AG04449 (cell line): ENCODE results near the gene CRYBB3.

Source experiments
- CTCF ChIA-PET: fragments of 350-600 bp; formaldehyde crosslinking; extraction: SDS; loops from one replicate; lab custom pipeline; 2021; ENCODE audit warnings: antibody characterized with exemption; lab: Yijun Ruan, JAX
- POLR2A ChIA-PET: fragments of 400-600, 350-600 bp; formaldehyde crosslinking; extraction: SDS; loops from one replicate; lab custom pipeline; 2020; ENCODE audit warnings: antibody characterized with exemption, inconsistent platforms; lab: Yijun Ruan, JAX
- DNase-seq: peaks from one replicate; pipeline ENCODE4 v3.0.0-alpha.2; 2010; ENCODE audit warnings: low read depth, low spot score
- H3K4me3 ChIP-seq: 2 replicates; pipeline ENCODE4 v1.5.1; 2011; ENCODE audit warnings: low read depth, mild to moderate bottlenecking, control low read depth, low read length
- TF ChIP-seq, protein P1 (sequence below): IDR thresholded peaks from one replicate; pipeline ENCODE4 v1.5.1; 2011; ENCODE audit warnings: mild to moderate bottlenecking, moderate library complexity, low read length, control low read depth, inconsistent platforms; ENCODE audit not compliant: insufficient read depth; ENCODE audit errors: missing control alignments

Gene CRYBB3

DNA sequence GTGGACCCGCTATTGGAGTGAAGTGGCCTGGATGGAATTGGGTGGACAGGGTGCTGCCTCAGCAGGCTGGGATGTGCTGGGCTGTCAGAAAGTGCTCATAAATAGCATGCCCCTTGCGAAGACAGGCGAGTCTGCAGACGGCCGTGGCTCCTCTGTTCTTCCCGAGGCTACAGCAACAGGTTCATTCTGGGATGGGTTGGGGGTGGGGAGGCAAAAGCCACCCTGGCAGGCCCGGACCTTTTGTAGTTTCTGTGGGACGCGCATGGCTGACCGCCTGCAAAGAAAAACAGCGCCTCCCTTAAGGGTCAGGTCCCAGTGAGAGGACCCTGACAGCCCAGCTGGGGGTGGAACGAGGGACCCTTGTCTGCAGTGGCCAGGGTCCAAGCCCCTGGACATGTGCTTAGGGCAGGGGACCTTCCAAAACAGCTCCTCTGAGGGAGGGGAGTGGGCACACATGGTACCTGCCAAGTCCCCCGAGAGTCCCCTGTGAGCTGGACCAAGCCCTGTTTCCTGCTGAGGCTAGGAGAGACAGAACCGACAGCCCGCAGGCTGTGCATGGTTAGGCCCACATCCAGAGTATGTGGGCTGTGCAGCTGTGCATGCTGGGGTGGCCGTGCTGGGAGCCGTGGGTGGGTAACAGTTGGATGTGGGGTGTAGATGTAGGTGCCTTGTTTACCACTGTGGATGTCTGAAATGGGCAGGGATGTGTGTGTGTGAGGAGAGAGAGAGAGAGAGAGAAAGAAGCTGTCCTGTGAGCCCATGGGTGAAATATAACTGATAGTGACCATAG lies at the start of gene CRYBB3:
Gene CRYBB3 (plus strand): TSS at position 128 of the 790 bp plus-strand sequence. CDS start 1,539 bp downstream, outside the sequence.
- CTCF ChIA-PET, result interaction anchor here (1.2 kb wide), 1 partner anchor 13 kb away, joined by 3 read pairs; no protein-coding TSS in a partner anchor
- POLR2A ChIA-PET, result no interaction called here
- TF ChIP-seq, protein P1, sequence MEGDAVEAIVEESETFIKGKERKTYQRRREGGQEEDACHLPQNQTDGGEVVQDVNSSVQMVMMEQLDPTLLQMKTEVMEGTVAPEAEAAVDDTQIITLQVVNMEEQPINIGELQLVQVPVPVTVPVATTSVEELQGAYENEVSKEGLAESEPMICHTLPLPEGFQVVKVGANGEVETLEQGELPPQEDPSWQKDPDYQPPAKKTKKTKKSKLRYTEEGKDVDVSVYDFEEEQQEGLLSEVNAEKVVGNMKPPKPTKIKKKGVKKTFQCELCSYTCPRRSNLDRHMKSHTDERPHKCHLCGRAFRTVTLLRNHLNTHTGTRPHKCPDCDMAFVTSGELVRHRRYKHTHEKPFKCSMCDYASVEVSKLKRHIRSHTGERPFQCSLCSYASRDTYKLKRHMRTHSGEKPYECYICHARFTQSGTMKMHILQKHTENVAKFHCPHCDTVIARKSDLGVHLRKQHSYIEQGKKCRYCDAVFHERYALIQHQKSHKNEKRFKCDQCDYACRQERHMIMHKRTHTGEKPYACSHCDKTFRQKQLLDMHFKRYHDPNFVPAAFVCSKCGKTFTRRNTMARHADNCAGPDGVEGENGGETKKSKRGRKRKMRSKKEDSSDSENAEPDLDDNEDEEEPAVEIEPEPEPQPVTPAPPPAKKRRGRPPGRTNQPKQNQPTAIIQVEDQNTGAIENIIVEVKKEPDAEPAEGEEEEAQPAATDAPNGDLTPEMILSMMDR, result no peak
- H3K4me3 ChIP-seq, result no peak within 1 kb of the TSS
- DNase-seq, result no peak

DNA sequence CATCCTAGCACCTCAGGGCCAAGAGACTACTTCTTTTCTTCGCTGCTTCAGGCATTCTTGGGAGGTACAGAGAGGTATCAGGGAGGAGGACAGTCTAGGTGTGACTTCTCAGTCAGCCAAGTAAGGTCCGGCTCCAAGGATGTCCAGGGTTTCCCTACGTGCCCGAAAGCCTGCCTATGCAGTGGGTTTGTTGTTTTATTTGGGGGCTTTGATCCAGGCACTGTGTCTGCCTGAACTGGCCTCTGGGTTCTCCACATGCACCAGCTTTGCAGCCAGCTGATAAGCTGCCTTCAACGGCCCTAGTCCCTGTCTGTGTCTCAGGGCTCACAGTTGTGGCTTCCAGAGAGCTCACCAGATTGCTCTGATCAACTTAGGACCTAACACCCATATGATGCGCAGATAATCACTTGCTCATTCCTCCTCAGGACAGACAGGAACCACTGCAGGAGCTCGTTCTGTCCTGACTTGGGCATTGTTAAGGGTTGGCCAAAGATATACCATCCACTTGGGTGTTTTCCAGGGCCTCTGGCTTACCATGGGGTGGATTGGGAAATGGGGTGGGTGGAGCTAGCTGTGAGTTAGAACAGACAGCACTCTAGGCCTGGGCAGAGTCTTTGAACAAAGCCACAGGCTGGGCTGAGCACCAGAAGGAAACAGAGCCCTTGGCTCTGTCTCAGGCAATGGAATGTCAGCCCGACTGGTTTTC lies 45.5 kb upstream of the CRYBB3 start:
- TF ChIP-seq, protein P1, result no peak
- POLR2A ChIA-PET, result no interaction called here
- CTCF ChIA-PET, result no interaction called here
- no peak overlapping the region for H3K4me3 ChIP-seq
- no peak for DNase-seq

DNA sequence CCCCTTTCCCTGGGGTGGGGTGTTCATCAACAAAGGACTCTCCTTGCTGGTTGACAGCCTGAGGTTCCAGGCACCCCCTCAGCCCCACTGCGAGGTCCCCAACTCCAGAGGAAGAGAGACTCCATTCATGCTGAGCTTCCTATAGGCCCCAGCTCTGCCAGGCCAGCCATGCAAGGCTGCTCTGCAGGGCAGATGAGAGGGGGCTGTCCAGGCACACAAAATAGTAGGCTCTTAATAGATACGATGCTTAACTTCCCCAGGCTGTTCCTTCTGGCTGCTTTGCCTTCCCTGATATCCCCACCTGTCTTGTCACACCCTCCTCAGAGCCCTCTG lies 45.0 kb upstream of the CRYBB3 start:
- POLR2A ChIA-PET, result no interaction called here
- CTCF ChIA-PET, result no interaction called here
- no peak for DNase-seq
- H3K4me3 ChIP-seq, result no peak overlapping the region
- TF ChIP-seq, protein P1, result no peak

DNA sequence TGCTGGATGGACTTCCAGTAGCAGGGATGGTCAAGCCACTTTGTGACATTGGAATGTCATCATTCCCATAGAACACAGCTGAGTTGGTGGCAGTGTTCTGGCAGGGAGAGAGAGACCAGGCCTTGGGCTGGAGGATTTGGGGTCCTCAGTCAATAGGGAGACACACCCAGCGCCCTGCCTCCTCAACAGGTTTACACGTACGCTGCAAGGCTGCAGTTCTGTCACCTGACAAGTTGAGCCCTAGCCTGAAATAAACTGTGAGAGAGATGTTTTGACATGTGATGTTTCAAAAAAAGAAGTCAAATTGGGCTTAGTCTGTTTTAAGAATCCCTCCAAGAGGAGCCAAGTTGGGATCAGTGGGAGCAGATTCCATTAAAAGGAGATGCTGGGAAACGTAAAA lies 42.9 kb upstream of the CRYBB3 start:
- CTCF ChIA-PET, result no interaction called here
- TF ChIP-seq, protein P1, result no peak
- no peak overlapping the region for H3K4me3 ChIP-seq
- no peak for DNase-seq
- POLR2A ChIA-PET, result no interaction called here

DNA sequence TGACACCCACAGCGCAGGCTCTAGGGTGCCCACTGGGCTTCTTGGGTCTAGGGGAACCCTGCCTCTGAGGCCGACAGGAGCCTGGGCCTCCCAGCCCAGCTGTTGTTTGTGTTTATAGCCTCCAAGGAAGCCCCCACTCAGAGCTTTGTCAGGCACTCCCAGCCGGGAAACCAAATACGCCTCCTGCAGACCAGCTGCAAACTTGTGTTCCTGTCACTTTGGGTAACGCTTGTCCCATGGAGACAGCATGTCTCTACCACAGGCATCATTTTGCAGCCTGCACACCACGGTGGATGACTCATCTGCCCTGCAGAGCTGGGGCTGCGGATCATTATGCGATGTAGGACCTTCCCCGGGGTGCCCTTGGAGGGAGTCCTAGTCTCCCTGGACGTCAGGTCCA lies 40.6 kb upstream of the CRYBB3 start:
- DNase-seq, result no peak
- no peak overlapping the region for H3K4me3 ChIP-seq
- POLR2A ChIA-PET, result no interaction called here
- CTCF ChIA-PET, result no interaction called here
- TF ChIP-seq, protein P1, result no peak
